ENCODE data around the gene ARHGEF26. TPM values are rescaled to one million over a fixed set of nuclear protein-coding genes. Genes with fewer than 3 reads are reported as not detected.
"Not testable (repeated sequence)": the region's sequence is repeated elsewhere in the genome, so short reads cannot be mapped to it uniquely, and the experiment has no call there.

ARHGEF26 gene, protein sequence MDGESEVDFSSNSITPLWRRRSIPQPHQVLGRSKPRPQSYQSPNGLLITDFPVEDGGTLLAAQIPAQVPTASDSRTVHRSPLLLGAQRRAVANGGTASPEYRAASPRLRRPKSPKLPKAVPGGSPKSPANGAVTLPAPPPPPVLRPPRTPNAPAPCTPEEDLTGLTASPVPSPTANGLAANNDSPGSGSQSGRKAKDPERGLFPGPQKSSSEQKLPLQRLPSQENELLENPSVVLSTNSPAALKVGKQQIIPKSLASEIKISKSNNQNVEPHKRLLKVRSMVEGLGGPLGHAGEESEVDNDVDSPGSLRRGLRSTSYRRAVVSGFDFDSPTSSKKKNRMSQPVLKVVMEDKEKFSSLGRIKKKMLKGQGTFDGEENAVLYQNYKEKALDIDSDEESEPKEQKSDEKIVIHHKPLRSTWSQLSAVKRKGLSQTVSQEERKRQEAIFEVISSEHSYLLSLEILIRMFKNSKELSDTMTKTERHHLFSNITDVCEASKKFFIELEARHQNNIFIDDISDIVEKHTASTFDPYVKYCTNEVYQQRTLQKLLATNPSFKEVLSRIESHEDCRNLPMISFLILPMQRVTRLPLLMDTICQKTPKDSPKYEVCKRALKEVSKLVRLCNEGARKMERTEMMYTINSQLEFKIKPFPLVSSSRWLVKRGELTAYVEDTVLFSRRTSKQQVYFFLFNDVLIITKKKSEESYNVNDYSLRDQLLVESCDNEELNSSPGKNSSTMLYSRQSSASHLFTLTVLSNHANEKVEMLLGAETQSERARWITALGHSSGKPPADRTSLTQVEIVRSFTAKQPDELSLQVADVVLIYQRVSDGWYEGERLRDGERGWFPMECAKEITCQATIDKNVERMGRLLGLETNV
- total RNA-seq = under 1 TPM in 1 of 2 experiments, not detected in 1; 0.08 TPM

DNA sequence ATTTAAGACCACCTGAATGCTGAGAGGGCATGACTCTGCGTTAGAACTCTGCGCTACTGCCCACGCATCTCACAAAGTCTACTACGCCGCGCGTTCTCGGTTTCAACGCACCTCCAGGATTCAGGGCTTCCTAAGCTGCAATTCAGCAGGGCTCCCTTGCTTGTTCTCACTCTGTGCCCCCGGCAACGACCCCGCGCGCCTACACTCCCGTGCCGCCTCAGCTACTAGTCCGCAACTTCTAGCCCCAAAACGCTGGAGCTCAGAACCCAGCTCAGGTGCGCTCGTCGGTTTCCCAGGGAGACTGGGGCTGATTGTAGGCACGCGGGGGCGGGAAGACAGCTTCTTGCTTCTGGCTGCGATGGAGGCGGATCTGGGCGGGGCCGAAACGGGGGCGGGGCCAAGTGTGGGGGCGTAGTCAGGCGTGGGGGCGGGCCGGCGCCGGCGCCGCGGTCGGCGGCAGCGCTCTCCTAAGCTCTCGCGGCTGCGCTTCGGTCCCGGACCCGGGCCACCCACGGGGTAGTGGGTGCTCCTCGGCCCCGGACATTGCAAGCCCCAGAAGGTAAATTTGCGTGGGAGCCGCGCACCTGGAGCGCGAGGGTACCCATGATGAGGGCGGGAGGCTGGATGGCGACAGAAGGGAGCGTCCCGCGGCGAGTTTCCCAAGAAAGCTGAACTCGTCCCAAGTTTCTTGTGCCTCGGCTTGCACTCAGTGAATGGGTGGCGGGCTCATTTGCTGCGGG lies at the start of gene ARHGEF26:
Gene ARHGEF26, plus strand, starts transcription at position 430 of the 740 bp plus-strand sequence. CDS start 603 bp downstream, outside the sequence.
- POLR2A ChIA-PET = no interaction called here
- CTCF ChIA-PET = no interaction called here

DNA sequence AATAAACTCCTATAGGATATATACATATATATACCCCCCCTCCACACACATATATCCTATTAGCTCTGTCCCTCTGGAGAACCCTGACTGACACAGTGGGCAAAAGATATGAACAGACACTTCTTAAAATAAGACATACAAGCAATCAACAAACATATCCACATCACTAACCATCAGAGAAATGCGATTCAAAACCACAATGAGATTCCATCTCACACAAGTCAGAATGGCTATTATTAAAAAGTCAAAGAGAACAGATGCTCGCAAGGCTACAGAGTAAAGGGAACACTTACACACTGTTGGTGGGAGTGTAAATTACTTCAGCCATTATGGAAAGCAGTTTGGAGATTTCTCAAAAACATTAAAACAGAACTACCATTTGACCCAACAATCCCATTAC lies 46.2 kb upstream of the ARHGEF26 start:
- ChIA-PET POLR2A (no interaction called here), CTCF (no interaction called here)

DNA sequence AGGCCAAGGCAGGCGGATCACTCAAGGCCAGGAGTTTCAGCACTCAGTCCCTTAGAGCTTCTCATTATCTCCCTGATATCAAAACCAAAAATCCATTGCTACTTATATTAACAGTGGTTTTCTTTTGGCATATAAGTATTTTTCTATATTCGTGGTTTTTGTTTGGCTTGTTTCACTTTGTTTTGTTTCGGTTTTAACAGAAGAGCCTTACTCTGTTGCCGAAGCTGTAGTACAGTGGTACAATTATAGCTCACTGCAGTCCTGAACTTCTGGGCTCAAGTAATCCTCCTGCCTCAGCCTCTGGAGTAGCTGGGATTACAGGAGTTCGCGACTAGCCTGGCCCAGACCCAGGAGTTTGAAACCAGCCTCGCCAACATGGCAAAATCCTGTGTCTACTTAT lies 42.5 kb upstream of the ARHGEF26 start:
- POLR2A ChIA-PET = no interaction called here
- CTCF ChIA-PET = no interaction called here

DNA sequence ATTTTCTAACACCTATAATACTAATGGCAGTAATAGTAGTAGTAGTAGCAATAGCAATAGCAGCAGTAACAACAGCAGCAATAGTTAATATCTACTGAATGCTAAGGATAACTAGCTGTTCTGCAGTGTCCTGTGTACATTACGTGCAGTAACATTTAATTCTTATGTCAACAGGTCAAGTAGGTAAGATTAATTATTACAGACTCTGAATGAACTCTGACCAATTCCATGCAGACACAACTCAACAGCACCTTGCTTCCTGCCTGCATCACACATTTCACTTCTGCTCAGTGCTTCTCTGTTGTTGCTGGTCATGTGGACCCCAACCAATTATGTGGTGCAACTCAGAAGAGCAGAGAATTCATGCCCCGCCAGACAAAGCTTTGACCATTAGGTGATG lies 39.9 kb upstream of the ARHGEF26 start:
- POLR2A ChIA-PET = no interaction called here
- CTCF ChIA-PET = no interaction called here

DNA sequence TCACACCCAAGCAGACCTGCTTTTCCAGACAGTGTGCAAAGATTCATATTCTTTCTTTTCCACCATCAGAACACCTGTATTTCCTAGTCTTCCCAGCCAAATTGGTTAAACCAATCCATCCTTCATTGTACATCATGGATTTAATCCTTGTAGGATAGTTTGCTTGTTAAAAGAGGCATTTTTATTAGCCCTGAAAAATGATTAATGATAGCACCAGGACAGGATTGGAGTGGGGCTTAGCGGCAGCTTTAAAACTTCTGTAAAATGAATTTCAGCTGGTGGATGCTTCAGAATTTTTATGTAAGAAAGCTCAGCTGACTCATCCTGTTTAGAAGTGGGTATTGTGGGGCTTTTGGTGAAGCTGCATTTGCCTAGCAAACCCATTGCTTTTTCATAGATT lies 36.1 kb upstream of the ARHGEF26 start:
- POLR2A ChIA-PET = no interaction called here
- CTCF ChIA-PET = no interaction called here

DNA sequence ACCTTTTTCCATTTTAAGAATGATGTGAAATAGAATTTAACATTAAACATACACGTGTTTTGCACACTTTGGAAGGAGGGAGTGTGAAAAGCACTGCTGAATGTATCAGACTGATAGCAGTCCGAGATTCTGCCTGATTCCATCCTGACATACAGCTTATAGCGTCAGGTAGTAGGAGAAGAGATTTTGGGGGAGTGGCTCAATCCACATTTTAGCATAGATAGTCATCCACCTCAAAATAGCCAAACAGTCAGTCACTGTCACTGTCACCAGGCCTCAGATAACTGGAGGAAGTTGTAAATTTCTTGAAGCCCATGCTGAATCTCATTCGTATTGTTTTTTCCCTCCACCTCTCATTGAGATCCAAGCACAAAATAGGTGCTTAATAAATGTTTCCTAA lies 35.4 kb upstream of the ARHGEF26 start:
- ChIA-PET POLR2A (no interaction called here), CTCF (no interaction called here)

DNA sequence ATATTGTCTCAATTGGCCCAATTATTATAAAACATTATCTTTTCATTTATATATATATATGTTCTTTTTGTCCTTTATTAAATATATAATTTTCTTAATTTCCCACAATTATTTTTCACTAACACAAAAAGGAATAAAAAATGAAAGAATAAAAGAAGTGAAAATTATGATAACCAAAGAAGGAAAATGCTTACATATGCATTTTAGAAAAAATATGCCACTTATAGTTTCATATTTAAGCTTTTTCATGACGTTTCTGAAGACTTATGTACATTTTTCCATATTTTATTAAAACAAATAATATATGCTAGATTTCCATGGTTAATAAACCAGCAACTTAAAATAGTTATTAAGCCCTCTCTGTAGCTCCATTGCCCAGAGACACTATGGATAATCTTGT lies 34.9 kb upstream of the ARHGEF26 start:
- POLR2A ChIA-PET = no interaction called here
- CTCF ChIA-PET = no interaction called here

DNA sequence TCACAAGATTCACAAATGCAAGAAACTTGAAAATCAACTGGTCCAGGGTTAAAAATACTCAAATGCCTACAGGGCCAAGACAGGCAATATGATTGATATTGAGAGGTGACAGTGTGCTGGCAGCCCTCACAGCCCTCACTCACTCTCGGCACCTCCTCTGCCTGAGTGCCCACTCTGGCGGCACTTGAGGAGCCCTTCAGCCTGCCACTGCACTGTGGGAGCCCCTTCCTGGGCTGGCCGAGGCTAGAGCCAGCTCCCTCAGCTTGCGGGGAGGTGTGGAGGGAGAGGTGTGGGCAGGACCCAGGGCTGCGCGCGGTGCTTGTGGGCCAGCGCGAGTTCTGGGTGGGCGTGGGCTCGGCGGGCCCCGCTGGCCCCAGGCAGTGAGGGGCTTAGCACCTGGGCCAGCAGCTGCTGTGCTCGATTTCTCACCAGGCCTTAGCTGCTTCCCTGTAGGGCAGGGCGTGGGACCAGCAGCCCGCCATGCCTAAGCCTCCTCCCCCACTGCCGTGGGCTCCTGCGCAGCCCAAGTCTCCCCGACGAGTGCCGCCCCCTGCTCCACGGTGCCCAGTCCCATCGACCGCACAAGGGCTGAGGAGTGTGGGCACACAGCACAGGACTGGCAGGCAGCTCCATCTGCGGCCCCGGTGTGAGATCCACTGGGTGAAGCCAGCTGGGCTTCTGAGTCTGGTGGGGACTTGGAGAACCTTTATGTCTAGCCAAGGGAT lies 33.3 kb upstream of the ARHGEF26 start:
- POLR2A ChIA-PET, CTCF ChIA-PET: not testable (repeated sequence)

DNA sequence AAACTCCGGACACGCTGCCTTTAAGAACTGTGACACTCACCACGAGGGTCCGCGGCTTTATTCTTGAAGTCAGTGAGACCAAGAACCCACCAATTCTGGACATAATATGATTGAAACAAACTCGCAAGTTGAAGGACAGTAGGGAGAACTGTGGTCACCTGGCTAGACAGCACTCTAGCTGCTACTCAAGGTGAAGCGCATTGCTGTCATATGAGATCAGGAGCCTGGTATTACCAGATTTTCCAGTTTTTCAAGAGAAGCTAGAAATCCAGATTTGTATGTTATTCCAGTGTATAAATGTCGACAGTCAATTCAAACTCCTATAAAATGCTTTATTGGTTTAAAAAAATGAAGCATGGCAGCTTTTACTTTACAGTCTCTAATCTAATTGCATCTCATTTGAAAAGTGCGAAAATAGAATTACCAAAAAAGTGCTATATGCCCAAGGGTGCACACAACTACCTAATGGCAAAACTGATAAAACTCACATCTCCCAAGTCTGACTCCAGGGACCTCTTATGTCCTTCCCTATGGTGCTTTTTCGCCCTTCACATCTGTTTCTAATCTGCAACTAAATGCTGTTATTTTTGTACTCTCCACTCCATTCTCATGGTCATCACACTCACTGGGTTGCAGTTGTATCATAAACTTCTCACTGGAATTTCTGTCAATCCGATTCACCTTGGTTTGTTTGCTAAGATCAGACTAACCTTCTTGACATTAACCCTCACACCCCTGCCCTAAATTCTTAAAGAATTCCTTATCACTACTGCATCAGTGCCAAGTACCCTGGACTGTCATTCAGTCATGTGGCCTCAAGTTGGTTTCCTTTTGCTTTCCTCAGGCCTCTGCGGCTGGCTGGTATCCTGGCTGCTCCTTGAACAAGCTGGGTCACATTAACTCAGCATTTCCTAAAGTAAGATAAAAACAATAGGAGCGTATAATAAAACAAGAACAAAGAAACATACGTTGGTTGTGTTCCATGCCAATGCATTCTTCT lies 31.5 kb upstream of the ARHGEF26 start:
- POLR2A ChIA-PET = no interaction called here
- CTCF ChIA-PET = no interaction called here

DNA sequence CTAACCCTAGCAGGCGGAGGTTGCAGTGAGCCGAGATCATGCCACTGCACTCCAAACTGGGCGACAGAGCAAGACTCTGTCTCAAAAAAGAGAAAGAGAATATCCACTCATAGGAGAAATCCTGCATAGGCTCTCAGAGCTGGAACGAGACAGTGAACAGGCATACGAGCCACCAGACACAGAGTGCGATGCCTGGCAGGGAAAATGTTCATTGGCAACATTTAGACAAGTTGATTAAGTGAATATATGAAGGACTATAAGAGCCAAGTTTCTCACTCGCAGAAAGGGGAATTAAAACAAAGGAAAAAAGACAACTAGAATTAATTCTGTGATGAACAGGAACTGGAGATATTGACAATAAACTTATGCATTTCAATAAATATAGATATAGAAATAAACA lies 27.1 kb upstream of the ARHGEF26 start:
- ChIA-PET POLR2A (no interaction called here), CTCF (no interaction called here)

DNA sequence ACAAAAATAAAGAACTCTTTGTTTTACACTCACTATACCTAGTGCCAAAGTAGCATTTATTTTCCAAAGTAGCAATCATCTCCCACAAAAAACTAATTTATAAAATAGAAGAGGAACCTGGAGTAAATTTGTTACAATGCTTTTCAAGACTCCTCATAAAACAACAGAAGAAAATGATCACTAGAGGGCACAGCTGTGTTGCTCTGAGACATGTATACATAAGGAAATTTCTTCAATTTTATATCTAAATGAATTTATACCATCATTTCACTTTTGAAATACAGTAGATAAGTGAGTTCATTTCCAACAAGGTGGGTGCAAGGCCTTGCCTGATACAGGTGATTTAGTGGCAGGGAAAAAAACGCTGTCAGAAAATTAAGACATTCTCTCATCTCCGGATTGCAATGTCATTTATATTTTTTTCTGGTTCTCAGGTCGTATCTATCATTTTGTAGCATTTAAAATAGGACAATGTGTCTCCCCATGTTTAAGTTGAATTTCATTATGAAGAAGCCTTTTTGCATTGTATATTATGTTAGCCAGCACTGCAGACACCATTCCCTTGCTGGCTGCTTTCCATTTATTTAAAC lies 25.3 kb upstream of the ARHGEF26 start:
- ChIA-PET CTCF (no interaction called here), POLR2A (no interaction called here)

DNA sequence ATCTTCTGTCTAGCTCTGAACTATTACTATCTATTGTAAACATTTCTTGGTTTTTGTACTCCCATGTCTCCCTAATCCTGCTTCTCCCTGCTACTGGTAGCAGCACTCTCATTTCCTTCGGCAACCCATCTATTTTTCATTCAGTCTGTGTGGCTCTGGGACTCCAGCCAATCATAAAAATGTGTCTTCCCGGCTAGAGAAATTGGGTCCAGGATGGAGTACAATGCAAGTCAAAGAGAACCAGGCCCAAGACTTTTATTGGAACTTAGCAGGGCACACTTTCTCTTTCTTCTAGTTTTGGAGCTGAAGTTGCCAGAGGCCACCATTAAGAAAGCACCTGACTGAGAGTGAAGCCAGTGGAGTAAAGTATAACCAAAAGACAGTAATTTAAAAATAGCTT lies 22.8 kb upstream of the ARHGEF26 start:
- CTCF ChIA-PET = no interaction called here

DNA sequence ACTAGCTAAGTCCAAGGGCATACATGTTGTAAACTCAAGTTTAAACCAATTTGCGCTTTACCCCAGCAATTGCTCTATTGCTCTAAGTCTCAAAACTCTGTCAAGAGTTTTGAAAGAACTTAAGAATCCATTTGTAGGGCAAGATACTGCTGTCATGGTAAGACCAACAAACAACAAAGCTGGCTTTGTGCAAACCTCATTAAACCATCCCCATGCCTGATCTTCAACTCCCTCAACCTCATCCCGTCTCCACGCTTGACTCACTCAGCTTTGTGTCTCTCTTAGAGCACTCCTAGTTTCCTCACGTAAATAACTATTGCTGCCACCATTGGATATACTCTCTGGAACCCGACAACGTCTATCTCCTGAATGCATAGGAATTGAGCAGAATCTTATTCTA lies 20.6 kb upstream of the ARHGEF26 start:
- CTCF ChIA-PET = interaction anchor here (1.7 kb wide), 1 partner anchor 152 kb away, joined by 4 read pairs; no protein-coding TSS in a partner anchor
- POLR2A ChIA-PET = no interaction called here

More for the DNA sequence above, 22.8 kb upstream of the ARHGEF26 start:
- POLR2A ChIA-PET = no interaction called here

DNA sequence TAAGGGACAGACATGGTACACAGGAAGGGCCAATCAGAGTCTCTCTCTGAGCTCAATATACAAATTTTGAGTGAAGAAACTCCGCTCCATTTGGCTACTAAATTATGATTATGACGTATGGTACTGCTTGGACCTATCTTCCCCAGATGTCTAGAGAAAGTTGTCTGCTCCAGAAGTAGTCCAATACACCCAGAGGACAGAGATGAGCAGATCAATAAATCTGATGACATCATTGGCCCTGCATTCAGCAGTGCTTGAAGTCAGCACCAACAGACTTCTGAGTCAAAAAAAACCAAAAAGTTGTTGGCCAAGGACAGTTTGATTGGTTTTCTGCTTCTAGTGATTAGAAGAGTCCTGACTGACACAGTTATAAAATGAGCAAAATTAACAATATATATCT lies 19.9 kb upstream of the ARHGEF26 start:
- CTCF ChIA-PET = no interaction called here
- POLR2A ChIA-PET = no interaction called here

DNA sequence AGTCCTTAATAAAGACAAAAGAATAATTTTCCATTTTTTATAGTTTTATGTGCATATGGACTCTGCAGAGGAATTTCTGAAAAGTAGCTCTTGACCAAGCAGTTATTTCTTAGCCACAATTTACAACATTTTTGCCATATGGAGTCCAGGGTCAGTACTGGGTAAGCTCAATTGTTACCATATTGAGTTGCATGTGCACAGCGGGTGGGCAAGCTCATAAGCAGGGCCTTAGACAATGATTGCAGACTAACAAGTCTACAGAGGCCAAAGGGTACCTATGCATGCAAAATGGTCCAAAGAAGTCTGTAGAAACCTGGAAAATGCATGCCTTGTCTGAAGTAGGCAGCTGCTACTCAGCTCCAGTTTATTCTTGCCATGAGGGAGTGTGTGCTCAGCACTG lies 19.0 kb upstream of the ARHGEF26 start:
- CTCF ChIA-PET = no interaction called here
- POLR2A ChIA-PET = no interaction called here

DNA sequence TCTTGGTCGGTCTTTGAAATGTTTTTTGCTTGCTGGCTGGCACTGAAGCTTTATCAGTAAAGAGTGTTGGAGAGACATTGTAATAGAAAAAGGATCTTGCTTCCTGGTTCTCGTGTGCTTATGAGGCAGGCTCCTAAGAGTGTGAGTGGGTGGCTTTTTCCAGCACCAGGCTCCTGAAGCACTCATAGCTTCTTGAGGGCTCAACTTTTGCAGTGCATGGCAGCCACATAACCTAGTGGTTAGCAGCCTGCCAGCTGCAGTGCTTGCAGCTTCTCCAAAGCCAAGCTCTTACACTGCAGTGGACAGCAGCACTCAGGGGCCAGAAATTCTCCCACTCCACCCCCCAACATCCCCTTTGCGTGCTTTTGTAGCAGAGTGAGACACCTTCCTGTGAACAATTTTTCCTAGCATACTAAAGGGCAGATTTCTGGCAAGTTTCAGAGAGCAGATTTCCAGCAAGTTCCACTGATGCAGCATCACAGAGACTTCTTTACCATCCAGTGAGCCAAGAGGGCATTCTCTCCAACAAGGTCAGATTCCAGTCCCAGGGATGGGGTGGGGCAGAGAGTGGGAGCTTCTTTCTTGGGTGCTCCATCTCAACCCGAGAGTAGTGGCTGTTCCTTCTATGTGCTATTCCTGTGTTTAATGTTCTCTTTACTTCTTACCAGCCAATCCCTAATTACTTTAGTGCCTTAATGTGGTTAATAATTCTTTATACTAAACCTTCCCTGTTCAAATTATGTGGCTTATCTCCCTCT lies 15.8 kb upstream of the ARHGEF26 start:
- ChIA-PET CTCF (no interaction called here), POLR2A (no interaction called here)

DNA sequence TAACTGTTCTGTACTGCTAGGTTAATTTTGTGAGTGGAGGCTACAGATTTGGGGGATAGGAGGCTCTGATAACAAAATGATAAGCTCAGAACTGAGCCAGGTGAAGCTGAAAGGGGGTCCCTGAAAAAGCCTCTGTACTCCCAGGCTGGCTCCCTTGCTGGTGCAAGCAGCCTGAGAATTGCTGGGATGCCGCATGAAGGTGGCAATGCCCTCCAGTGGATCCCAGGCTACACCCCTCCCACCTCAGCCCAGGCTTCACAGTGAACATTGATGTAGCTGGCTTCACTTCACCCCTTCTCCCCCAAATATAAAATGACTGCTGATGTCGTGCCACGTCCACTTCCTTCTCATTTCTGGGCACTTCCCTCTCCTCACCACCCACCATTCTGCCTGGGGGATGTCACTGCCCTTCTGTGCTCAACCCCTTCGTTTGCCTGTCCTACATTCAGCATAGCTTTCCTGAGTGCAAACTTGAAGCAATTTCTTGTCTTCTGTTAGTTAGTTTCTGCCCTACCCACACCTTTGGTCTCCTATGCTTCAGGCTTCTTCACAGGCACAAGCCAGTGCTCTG lies 9.7 kb upstream of the ARHGEF26 start:
- ChIA-PET CTCF (no interaction called here), POLR2A (no interaction called here)
